Neural progenitor cell (in vitro differentiated cells): ENCODE measurements around the gene UBE2R2. TPM values are rescaled to one million over a fixed set of nuclear protein-coding genes. Genes with fewer than 3 reads are reported as not detected.
"Not testable (repeated sequence)": the region's sequence is repeated elsewhere in the genome, so short reads cannot be mapped to it uniquely, and the experiment has no call there.

ENCODE experiments used
- DNase-seq: peaks from one replicate; pipeline ENCODE4 v3.0.0-alpha.2; 2016; ENCODE audit warnings: low spot score
- H2AFZ ChIP-seq: fragments of 200-600 bp; sonication (generic); replicated peaks from 2 replicates; pipeline ENCODE4 v1.6.1; 2016; ENCODE audit warnings: antibody characterized with exemption
- H3F3A ChIP-seq: fragments of 200-600 bp; sonication (generic); 2 replicates; pipeline ENCODE4 v1.6.1; 2016; ENCODE audit warnings: antibody characterized with exemption, low read depth
- H3K27ac ChIP-seq: fragments of 200-600 bp; sonication (generic); 2 replicates; pipeline ENCODE4 v1.5.1; 2016; ENCODE audit warnings: mild to moderate bottlenecking
- H3K27me3 ChIP-seq: fragments of 200-600 bp; sonication (generic); 2 replicates; pipeline ENCODE4 v1.6.1; 2016; ENCODE audit warnings: mild to moderate bottlenecking, moderate library complexity
- H3K36me3 ChIP-seq: fragments of 200-600 bp; sonication (generic); 2 replicates; pipeline ENCODE4 v1.5.1; 2016
- H3K4me1 ChIP-seq: fragments of 200-600 bp; sonication (generic); 2 replicates; pipeline ENCODE4 v1.6.1; 2016; ENCODE audit warnings: mixed run types
- H3K4me2 ChIP-seq: fragments of 200-600 bp; sonication (generic); 2 replicates; pipeline ENCODE4 v1.6.1; 2016
- H3K4me3 ChIP-seq: fragments of 200-600 bp; sonication (generic); 2 replicates; pipeline ENCODE4 v1.5.1; 2016
- H3K79me2 ChIP-seq: fragments of 200-600 bp; sonication (generic); 2 replicates; pipeline ENCODE4 v1.6.1; 2016; ENCODE audit warnings: low read depth
- H3K9ac ChIP-seq: fragments of 200-600 bp; sonication (generic); 2 replicates; pipeline ENCODE4 v1.6.1; 2016
- H3K9me3 ChIP-seq: fragments of 200-600 bp; sonication (generic); 2 replicates; pipeline ENCODE4 v1.5.1; 2016; ENCODE audit warnings: low read depth
- H4K20me1 ChIP-seq: fragments of 200-600 bp; sonication (generic); 2 replicates; pipeline ENCODE4 v1.6.1; 2016; ENCODE audit warnings: low read depth
- H3K27ac Mint-ChIP-seq: 3 replicates; pipeline ENCODE4 v1.8.0; 2021; ENCODE audit warnings: mixed read lengths
- H3K27me3 Mint-ChIP-seq: 2 replicates; pipeline ENCODE4 v1.8.0; 2022; ENCODE audit warnings: low read depth, mild to moderate bottlenecking, inconsistent platforms, moderate library complexity, mixed read lengths; ENCODE audit not compliant: insufficient read depth
- H3K36me3 Mint-ChIP-seq: 3 replicates; pipeline ENCODE4 v1.8.0; 2021; ENCODE audit warnings: mixed read lengths
- H3K4me1 Mint-ChIP-seq: 3 replicates; pipeline ENCODE4 v1.8.0; 2021; ENCODE audit warnings: mixed read lengths
- H3K4me3 Mint-ChIP-seq: 3 replicates; pipeline ENCODE4 v1.8.0; 2021; ENCODE audit warnings: mild to moderate bottlenecking, moderate library complexity, mixed read lengths
- H3K9me3 Mint-ChIP-seq: 3 replicates; pipeline ENCODE4 v1.8.0; 2020; ENCODE audit warnings: mixed read lengths
- CTCF ChIP-seq: fragments of 200-600 bp; sonication (generic); IDR thresholded peaks from 2 replicates; pipeline ENCODE4 v1.5.1; 2017; ENCODE audit warnings: antibody characterized with exemption, mild to moderate bottlenecking
- EZH2 ChIP-seq: fragments of 200-600 bp; sonication (generic); IDR thresholded peaks from 2 replicates; pipeline ENCODE4 v1.6.1; 2017; ENCODE audit warnings: antibody characterized with exemption, mild to moderate bottlenecking, moderate library complexity
- EZH2phosphoT487 ChIP-seq: fragments of 200-600 bp; sonication (generic); IDR thresholded peaks from 2 replicates; pipeline ENCODE4 v1.6.1; 2017; ENCODE audit warnings: antibody characterized with exemption
- total RNA-seq: library from RNA; depleted of rRNA; stranded (reverse); fragments of >200 nt; gene quantifications from 2 replicates; pipeline ENCODE4 v1.2.3, GENCODE V29; 2015; ENCODE audit warnings: low replicate concordance

Gene UBE2R2
- total RNA-seq, 1 donor from 2014 or later, result 68.3 TPM

GRCh38 chr9:33835625-33836260 lies 18.8 kb downstream of the UBE2R2 start:
- H3K27ac Mint-ChIP-seq, result no peak overlapping the region
- peaks cover 9% of the 10 kb centered on the region for H3K36me3 Mint-ChIP-seq
- Histone ChIP-seq H2AFZ (no peak overlapping the region), H4K20me1 (peaks cover 100% of the 10 kb centered on the region), H3K9ac (no peak overlapping the region), H3K36me3 (no peaks in the 10 kb centered on the region), H3K27ac (no peak overlapping the region), H3K4me2 (no peak overlapping the region), H3K4me1 (no peaks in the 10 kb centered on the region), H3K27me3 (no peaks in the 10 kb centered on the region), H3K4me3 (no peak overlapping the region), H3F3A (no peaks in the 10 kb centered on the region), H3K79me2 (peaks cover 100% of the 10 kb centered on the region), H3K9me3 (no peaks in the 10 kb centered on the region)
- H3K27me3 Mint-ChIP-seq, result no peaks in the 10 kb centered on the region
- TF ChIP-seq CTCF, result no peak
- no peak for TF ChIP-seq EZH2phosphoT487
- TF ChIP-seq EZH2, result no peak
- no peaks in the 10 kb centered on the region for H3K4me1 Mint-ChIP-seq
- no peak for DNase-seq
- no peaks in the 10 kb centered on the region for H3K9me3 Mint-ChIP-seq
- H3K4me3 Mint-ChIP-seq, result no peak overlapping the region

- not testable (repeated sequence) for H3K4me3 Mint-ChIP-seq, H3K9me3 Mint-ChIP-seq, H3K27ac Mint-ChIP-seq, H3K27me3 Mint-ChIP-seq, H3K4me1 Mint-ChIP-seq, H3K4me2 ChIP-seq, H3K36me3 ChIP-seq, H3K4me1 ChIP-seq, H3K4me3 ChIP-seq, H3K27ac ChIP-seq, H3K27me3 ChIP-seq, H3K9ac ChIP-seq, DNase-seq, H3F3A ChIP-seq, H2AFZ ChIP-seq, H3K36me3 Mint-ChIP-seq, H3K9me3 ChIP-seq
- peaks cover 100% of the 10 kb centered on the region for H4K20me1 ChIP-seq
- H3K79me2 ChIP-seq, result peaks cover 100% of the 10 kb centered on the region
Measured at GRCh38 chr9:33836261-33836660, 19.3 kb downstream of the UBE2R2 start.

GRCh38 chr9:33837138-33837537 lies 20.2 kb downstream of the UBE2R2 start:
- no peaks in the 10 kb centered on the region for H3K27me3 Mint-ChIP-seq
- no peak overlapping the region for H3K9ac ChIP-seq
- H3K36me3 Mint-ChIP-seq, result peaks cover 9% of the 10 kb centered on the region
- no peaks in the 10 kb centered on the region for H3K9me3 Mint-ChIP-seq
- H3K4me3 Mint-ChIP-seq, result no peak overlapping the region
- H2AFZ ChIP-seq, result no peak overlapping the region
- TF ChIP-seq EZH2, result no peak
- TF ChIP-seq CTCF, result no peak
- TF ChIP-seq EZH2phosphoT487, result no peak
- no peak for DNase-seq
- no peak overlapping the region for H3K4me3 ChIP-seq
- H4K20me1 ChIP-seq, result peaks cover 100% of the 10 kb centered on the region
- peaks cover 100% of the 10 kb centered on the region for H3K79me2 ChIP-seq
- H3K36me3 ChIP-seq, result no peaks in the 10 kb centered on the region
- no peaks in the 10 kb centered on the region for H3K4me1 Mint-ChIP-seq
- H3K27ac ChIP-seq, result no peak overlapping the region
- no peaks in the 10 kb centered on the region for H3K9me3 ChIP-seq
- no peak overlapping the region for H3K27ac Mint-ChIP-seq
- no peak overlapping the region for H3K4me2 ChIP-seq
- H3K27me3 ChIP-seq, result no peaks in the 10 kb centered on the region
- no peaks in the 10 kb centered on the region for H3F3A ChIP-seq
- H3K4me1 ChIP-seq, result no peaks in the 10 kb centered on the region

- Mint-ChIP-seq H3K27ac (no peak overlapping the region), H3K27me3 (peaks cover 2% of the 10 kb centered on the region), H3K4me1 (peaks cover 4% of the 10 kb centered on the region), H3K4me3 (no peak overlapping the region), H3K9me3 (peaks cover 2% of the 10 kb centered on the region), H3K36me3 (peaks cover 8% of the 10 kb centered on the region)
- Histone ChIP-seq H3K4me3 (no peak overlapping the region), H3K27ac (no peak overlapping the region), H3K27me3 (no peaks in the 10 kb centered on the region), H3K36me3 (no peaks in the 10 kb centered on the region), H3K9me3 (no peaks in the 10 kb centered on the region), H3F3A (no peaks in the 10 kb centered on the region), H3K4me2 (no peak overlapping the region), H3K79me2 (peaks cover 100% of the 10 kb centered on the region), H2AFZ (no peak overlapping the region), H3K4me1 (no peaks in the 10 kb centered on the region), H4K20me1 (peaks cover 83% of the 10 kb centered on the region), H3K9ac (no peak overlapping the region)
- DNase-seq, result no peak
- TF ChIP-seq EZH2, result no peak
- no peak for TF ChIP-seq CTCF
- TF ChIP-seq EZH2phosphoT487, result no peak
Measured at GRCh38 chr9:33840381-33840780, 23.4 kb downstream of the UBE2R2 start.
